Endothelial cell of umbilical vein (primary cell): Measurements from ENCODE around the gene SPATA32. TPM values are rescaled to one million over a fixed set of nuclear protein-coding genes. Genes with fewer than 3 reads are reported as not detected.

Source experiments
- BruUV-seq: library from RNA; stranded (reverse); fragments of 400-500 nt; replicated peaks from 2 replicates; lab custom pipeline; 2021; lab: Mats Ljungman, UMichigan
- CTCF ChIA-PET: fragments of 300-600, 350-600 bp; sonication (Branson Sonifier 250); formaldehyde crosslinking; loops from one replicate; lab custom pipeline; 2021; ENCODE audit warnings: antibody characterized with exemption, inconsistent platforms; lab: Charles Lee
- POLR2A ChIA-PET: fragments of 300-600, 350-600 bp; sonication (Branson Sonifier 250); formaldehyde crosslinking; loops from one replicate; lab custom pipeline; 2021; ENCODE audit warnings: antibody characterized with exemption, inconsistent platforms; lab: Charles Lee
- DNase-seq: peaks from one replicate; pipeline ENCODE4 v3.0.0-alpha.2; 2011; ENCODE audit warnings: low read depth, low spot score
- FAIRE-seq: peaks from 2 replicates; lab custom pipeline; 2011; peaks lifted over from hg19 to GRCh38; lab: Jason Lieb, UNC
- H2AFZ ChIP-seq: 2 replicates; pipeline ENCODE4 v1.6.0; 2012; ENCODE audit warnings: low read depth, low read length, control low read depth, inconsistent platforms
- H3K27ac ChIP-seq: 2 replicates; pipeline ENCODE4 v1.5.1; 2011; ENCODE audit warnings: low read depth, mild to moderate bottlenecking, control low read depth, low read length, moderate library complexity; ENCODE audit not compliant: insufficient read depth
- H3K27me3 ChIP-seq, 2 experiments: 2 replicates each; pipeline versions ENCODE4 v1.6.0 to v1.6.1; 2011; ENCODE audit warnings: low read length in 2 of 2, mixed read lengths in 1 of 2; ENCODE audit not compliant: control insufficient read depth in 2 of 2, insufficient read depth in 2 of 2
- H3K36me3 ChIP-seq, 2 experiments: 2 replicates in 1 of 2; 3 replicates in 1 of 2; pipeline ENCODE4 v1.5.1; 2011; ENCODE audit warnings: low read length in 2 of 2, mild to moderate bottlenecking in 1 of 2, moderate library complexity in 1 of 2; ENCODE audit not compliant: control insufficient read depth in 2 of 2, insufficient read depth in 2 of 2; ENCODE audit errors: extremely low read depth in 1 of 2
- H3K4me1 ChIP-seq: 3 replicates; pipeline ENCODE4 v1.5.1; 2011; ENCODE audit warnings: mild to moderate bottlenecking, low read length; ENCODE audit not compliant: control insufficient read depth, insufficient read depth; ENCODE audit errors: extremely low read depth
- H3K4me2 ChIP-seq: 2 replicates; pipeline ENCODE4 v1.6.1; 2011; ENCODE audit warnings: low read length, control low read depth, mixed read lengths; ENCODE audit not compliant: insufficient read depth
- H3K4me3 ChIP-seq, 3 experiments: fragments of 200-600 bp in 1 of 3; sonication (generic), shearing (Covaris generic) in 1 of 3; replicated peaks in 1 of 3; 2 replicates each; pipeline ENCODE4 v1.5.1; 2011 to 2016; ENCODE audit warnings: control low read depth in 3 of 3, low read length in 3 of 3, mild to moderate bottlenecking in 2 of 3, inconsistent platforms in 1 of 3, low read depth in 1 of 3, moderate library complexity in 1 of 3; ENCODE audit not compliant: insufficient read depth in 1 of 3
- H3K79me2 ChIP-seq: 2 replicates; pipeline ENCODE4 v1.6.0; 2012; ENCODE audit warnings: low read length, inconsistent platforms; ENCODE audit not compliant: control insufficient read depth, insufficient read depth
- H3K9ac ChIP-seq: replicated peaks from 2 replicates; pipeline ENCODE3; 2011; ENCODE audit warnings: low read length, control low read depth; ENCODE audit not compliant: insufficient read depth; ENCODE audit errors: extremely low read depth
- H3K9me1 ChIP-seq: replicated peaks from 3 replicates; pipeline ENCODE4 v1.6.0; 2011; ENCODE audit warnings: mild to moderate bottlenecking, low read length; ENCODE audit not compliant: control insufficient read depth, insufficient read depth; ENCODE audit errors: extremely low read depth
- H3K9me3 ChIP-seq: replicated peaks from 2 replicates; pipeline ENCODE4 v1.5.1; 2012; ENCODE audit warnings: low read length, inconsistent platforms; ENCODE audit not compliant: control insufficient read depth, insufficient read depth
- H4K20me1 ChIP-seq: replicated peaks from 2 replicates; pipeline ENCODE3; 2011; ENCODE audit warnings: mild to moderate bottlenecking, low read length; ENCODE audit not compliant: control insufficient read depth, insufficient read depth; ENCODE audit errors: extremely low read depth
- CTCF ChIP-seq, 2 donors: IDR thresholded peaks; 1 replicate in 1 of 2; 2 replicates in 1 of 2; pipeline ENCODE4 v1.5.1; 2011; ENCODE audit warnings: low read length in 2 of 2, mild to moderate bottlenecking in 2 of 2, moderate library complexity in 2 of 2, control low read depth in 1 of 2, inconsistent platforms in 1 of 2, low read depth in 1 of 2; ENCODE audit not compliant: insufficient read depth in 1 of 2; ENCODE audit errors: extremely low read depth in 1 of 2
- EZH2 ChIP-seq: IDR thresholded peaks from 2 replicates; pipeline ENCODE4 v1.6.1; 2012; ENCODE audit warnings: borderline replicate concordance, low read depth, mild to moderate bottlenecking, moderate library complexity, low read length, inconsistent platforms; ENCODE audit not compliant: severe bottlenecking
- FOS ChIP-seq: IDR thresholded peaks from 2 replicates; pipeline ENCODE4 v1.6.1; 2011; ENCODE audit warnings: mild to moderate bottlenecking, low read length, moderate library complexity, borderline replicate concordance; ENCODE audit not compliant: insufficient read depth
- GATA2 ChIP-seq: IDR thresholded peaks from 2 replicates; pipeline ENCODE4 v1.7.0; 2011; ENCODE audit warnings: low read depth, mild to moderate bottlenecking, moderate library complexity, mixed read lengths, low read length; ENCODE audit not compliant: insufficient read length, insufficient read depth
- JUN ChIP-seq: IDR thresholded peaks from 2 replicates; pipeline ENCODE4 v1.6.1; 2011; ENCODE audit warnings: borderline replicate concordance, low read depth; ENCODE audit not compliant: insufficient read length, insufficient read depth
- MAX ChIP-seq: IDR thresholded peaks from 2 replicates; pipeline ENCODE4 v1.6.1; 2011; ENCODE audit not compliant: insufficient read depth, insufficient read length
- MYC ChIP-seq: IDR thresholded peaks from one replicate; pipeline ENCODE4 v1.6.1; 2011; ENCODE audit warnings: mild to moderate bottlenecking, low read depth, low read length
- POLR2A ChIP-seq: IDR thresholded peaks from 2 replicates; pipeline ENCODE4 v1.6.1; 2012; ENCODE audit warnings: low read depth, mild to moderate bottlenecking, control low read depth, low read length
- POLR2AphosphoS5 ChIP-seq: IDR thresholded peaks from 2 replicates; pipeline ENCODE4 v1.6.1; 2012; ENCODE audit warnings: low read depth, mild to moderate bottlenecking, control low read depth, low read length, moderate library complexity; ENCODE audit not compliant: insufficient read depth
- dilution Hi-C: fragments of 300-500 bp; cut with MboI; formaldehyde crosslinking; loops from one replicate; pipeline ENCODE4 v1.15.0; 2019; ENCODE audit warnings: low sequenced_read_pairs; ENCODE audit not compliant: extremely low pct_ligation_motif_present
- intact Hi-C: fragments of 100-400 bp; cut with micrococcal nuclease; formaldehyde crosslinking; loops from one replicate; pipeline ENCODE4 v1.10.0; 2022
- polyA plus RNA-seq, 4 experiments: library from polyadenylated mRNA; depleted of rRNA in 3 of 4; stranded (reverse) in 3 of 4; unstranded in 1 of 4; fragments of >200 nt; gene quantifications; 2 replicates each; pipeline versions ENCODE4 v1.2.1 to v1.2.3, GENCODE V29; 2011 to 2012; ENCODE audit warnings: missing spikeins in 1 of 4
- total RNA-seq: library from RNA; stranded (reverse); gene quantifications from 2 replicates; pipeline ENCODE4 v1.2.3, GENCODE V29; 2021

SPATA32 gene
- total and polyA plus RNA-seq, 2 donors (not counting 3 experiments of a cell fraction or from before 2014, with no cell fraction given), result not detected

GRCh38 chr17:45279898-45280297 lies 18.0 kb upstream of the SPATA32 start:
- Histone ChIP-seq H3K4me1 (peaks cover 15% of the 10 kb centered on the region), H3K27ac (no peak overlapping the region), H3K9me3 (no peaks in the 10 kb centered on the region), H3K4me2 (no peak overlapping the region), H3K36me3 (peaks cover 8 to 23% of the 10 kb centered on the region in 2 experiments), H3K4me3 (no peak overlapping the region), H4K20me1 (no peaks in the 10 kb centered on the region), H3K79me2 (no peaks in the 10 kb centered on the region), H2AFZ (no peak overlapping the region), H3K9me1 (no peaks in the 10 kb centered on the region), H3K27me3 (no peaks in the 10 kb centered on the region), H3K9ac (no peak overlapping the region)
- intact Hi-C loops, result loop anchor here (2.0 kb wide), 1 partner anchor 37 kb away; the partner anchor contains the start of gene MAP3K14
- ChIA-PET CTCF (interaction anchor here (0.7 to 4.3 kb wide), 2 partner anchors 36 to 89 kb away, joined by 3 to 74 read pairs; partner anchors contain the start of gene MAP3K14), POLR2A (interaction anchor here (0.7 kb wide), 1 partner anchor 15 kb away, joined by 7 read pairs; no protein-coding TSS in a partner anchor)
- BruUV-seq, result no TSS peak
- TF ChIP-seq POLR2AphosphoS5, result no peak
- TF ChIP-seq FOS, result no peak
- no peak for TF ChIP-seq JUN
- no peak for TF ChIP-seq EZH2
- TF ChIP-seq POLR2A, result no peak
- TF ChIP-seq MYC, result no peak
- TF ChIP-seq GATA2, result no peak
- TF ChIP-seq MAX, result no peak
- TF ChIP-seq CTCF (IDR thresholded peaks at IDR 0.05; ENCODE audit: extremely low read depth in 1 of 2, insufficient read depth in 1 of 2, low read depth in 1 of 2, low read length in 2 of 2), result no peak
- FAIRE-seq (no peak), DNase-seq (no peak)
- dilution Hi-C loops, result no loop called here
